Hepatocyte (in vitro differentiated cells): ENCODE results near the gene SEL1L2. TPM values are rescaled to one million over a fixed set of nuclear protein-coding genes. Genes with fewer than 3 reads are reported as not detected.

ENCODE experiments used
- DNase-seq: peaks from one replicate; pipeline ENCODE4 v3.0.0-alpha.2; 2016; ENCODE audit warnings: low spot score
- H2AFZ ChIP-seq: fragments of 200-600 bp; sonication (generic); 2 replicates; pipeline ENCODE4 v1.6.0; 2016; ENCODE audit warnings: antibody characterized with exemption, mild to moderate bottlenecking
- H3K27ac ChIP-seq: fragments of 200-600 bp; sonication (generic); 2 replicates; pipeline ENCODE4 v1.5.1; 2016; ENCODE audit warnings: mild to moderate bottlenecking
- H3K27me3 ChIP-seq: fragments of 200-600 bp; sonication (generic); 2 replicates; pipeline ENCODE4 v1.6.1; 2016
- H3K36me3 ChIP-seq: fragments of 200-600 bp; sonication (generic); replicated peaks from 2 replicates; pipeline ENCODE4 v1.5.1; 2016; ENCODE audit warnings: low read depth; ENCODE audit not compliant: insufficient read depth
- H3K4me1 ChIP-seq: fragments of 200-600 bp; sonication (generic); 2 replicates; pipeline ENCODE4 v1.5.1; 2016; ENCODE audit warnings: mild to moderate bottlenecking, moderate library complexity; ENCODE audit not compliant: insufficient read depth
- H3K4me2 ChIP-seq: fragments of 200-600 bp; sonication (generic); 2 replicates; pipeline ENCODE4 v1.6.0; 2016
- H3K4me3 ChIP-seq: fragments of 200-600 bp; sonication (generic); 2 replicates; pipeline ENCODE4 v1.5.1; 2016; ENCODE audit warnings: mild to moderate bottlenecking
- H3K79me2 ChIP-seq: fragments of 200-600 bp; sonication (generic); 2 replicates; pipeline ENCODE4 v1.6.0; 2017; ENCODE audit warnings: mild to moderate bottlenecking
- H3K9me2 ChIP-seq: fragments of 200-600 bp; sonication (generic); replicated peaks from 2 replicates; pipeline ENCODE4 v1.6.0; 2017; ENCODE audit warnings: mild to moderate bottlenecking; ENCODE audit not compliant: insufficient read depth
- H3K9me3 ChIP-seq: fragments of 200-600 bp; sonication (generic); 2 replicates; pipeline ENCODE4 v1.5.1; 2016; ENCODE audit warnings: low read depth, mild to moderate bottlenecking
- H4K20me1 ChIP-seq: fragments of 200-600 bp; sonication (generic); 2 replicates; pipeline ENCODE4 v1.6.0; 2016; ENCODE audit warnings: mild to moderate bottlenecking; ENCODE audit not compliant: insufficient read depth, poor library complexity, severe bottlenecking
- EZH2 ChIP-seq: fragments of 200-600 bp; sonication (generic); IDR thresholded peaks from 2 replicates; pipeline ENCODE4 v1.6.1; 2016; ENCODE audit warnings: antibody characterized with exemption, mild to moderate bottlenecking, borderline replicate concordance
- EZH2phosphoT487 ChIP-seq: fragments of 200-600 bp; sonication (generic); IDR thresholded peaks from one replicate; pipeline ENCODE4 v1.6.1; 2018; ENCODE audit warnings: antibody characterized with exemption, mild to moderate bottlenecking, low read depth, moderate library complexity; ENCODE audit not compliant: unreplicated experiment, severe bottlenecking
- WGBS: methylation state at CpG from one replicate; pipeline ENCODE4 v1.1.6; 2016; ENCODE audit warnings: low lambda C conversion rate; ENCODE audit errors: missing lambda C conversion rate; 5-methylcytosine and 5-hydroxymethylcytosine counted together
- polyA plus RNA-seq: library from polyadenylated mRNA; unstranded; fragments of >200 nt; fragmentation: Nextera tagmentation; extraction: Ambion mirVana; gene quantifications from 2 replicates; pipeline ENCODE4 v1.2.1, GENCODE V29; 2016
- total RNA-seq: library from RNA; depleted of rRNA; stranded (reverse); fragments of >200 nt; gene quantifications from 2 replicates; pipeline ENCODE4 v1.2.3, GENCODE V29; 2014
- TF ChIP-seq, protein P1 (sequence below): fragments of 200-600 bp; sonication (generic); IDR thresholded peaks from 2 replicates; pipeline ENCODE4 v1.5.1; 2016; ENCODE audit warnings: antibody characterized with exemption, mild to moderate bottlenecking; ENCODE audit not compliant: poor library complexity

The SEL1L2 gene
- total and polyA plus RNA-seq, 2 experiments from 2014 or later = not detected

DNA sequence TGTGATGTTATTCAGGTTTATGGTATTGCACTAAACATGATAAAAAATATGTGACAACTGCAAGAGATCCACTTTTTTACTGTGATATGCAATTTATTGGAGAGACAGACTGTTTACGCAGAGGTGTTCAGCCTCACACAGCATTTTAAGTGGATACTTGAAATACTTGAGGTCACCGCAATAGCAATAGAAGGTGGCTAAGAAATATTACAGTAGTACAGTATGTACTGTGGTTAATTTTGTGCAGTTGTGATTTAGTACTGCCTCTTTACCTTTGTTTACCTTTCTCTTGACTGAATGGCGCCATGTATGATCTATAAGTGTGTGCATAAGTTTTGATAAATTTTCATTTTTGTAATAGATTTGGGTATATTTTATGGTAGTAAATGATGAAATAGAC lies 22.3 kb upstream of the SEL1L2 start:
- Histone ChIP-seq H3K4me3 (no peak overlapping the region), H3K36me3 (no peaks in the 10 kb centered on the region), H3K4me2 (no peak overlapping the region), H3K9me2 (no peaks in the 10 kb centered on the region), H3K27me3 (no peaks in the 10 kb centered on the region), H2AFZ (no peak overlapping the region), H3K27ac (no peak overlapping the region), H3K79me2 (no peaks in the 10 kb centered on the region), H3K9me3 (no peaks in the 10 kb centered on the region), H3K4me1 (no peaks in the 10 kb centered on the region), H4K20me1 (no peaks in the 10 kb centered on the region)
- DNase-seq = no peak
- TF ChIP-seq EZH2 = no peak
- TF ChIP-seq, protein P1, sequence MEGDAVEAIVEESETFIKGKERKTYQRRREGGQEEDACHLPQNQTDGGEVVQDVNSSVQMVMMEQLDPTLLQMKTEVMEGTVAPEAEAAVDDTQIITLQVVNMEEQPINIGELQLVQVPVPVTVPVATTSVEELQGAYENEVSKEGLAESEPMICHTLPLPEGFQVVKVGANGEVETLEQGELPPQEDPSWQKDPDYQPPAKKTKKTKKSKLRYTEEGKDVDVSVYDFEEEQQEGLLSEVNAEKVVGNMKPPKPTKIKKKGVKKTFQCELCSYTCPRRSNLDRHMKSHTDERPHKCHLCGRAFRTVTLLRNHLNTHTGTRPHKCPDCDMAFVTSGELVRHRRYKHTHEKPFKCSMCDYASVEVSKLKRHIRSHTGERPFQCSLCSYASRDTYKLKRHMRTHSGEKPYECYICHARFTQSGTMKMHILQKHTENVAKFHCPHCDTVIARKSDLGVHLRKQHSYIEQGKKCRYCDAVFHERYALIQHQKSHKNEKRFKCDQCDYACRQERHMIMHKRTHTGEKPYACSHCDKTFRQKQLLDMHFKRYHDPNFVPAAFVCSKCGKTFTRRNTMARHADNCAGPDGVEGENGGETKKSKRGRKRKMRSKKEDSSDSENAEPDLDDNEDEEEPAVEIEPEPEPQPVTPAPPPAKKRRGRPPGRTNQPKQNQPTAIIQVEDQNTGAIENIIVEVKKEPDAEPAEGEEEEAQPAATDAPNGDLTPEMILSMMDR = no peak
- TF ChIP-seq EZH2phosphoT487 = no peak
- 99% methylated on average over 3 of the region's 3 CpGs for WGBS

DNA sequence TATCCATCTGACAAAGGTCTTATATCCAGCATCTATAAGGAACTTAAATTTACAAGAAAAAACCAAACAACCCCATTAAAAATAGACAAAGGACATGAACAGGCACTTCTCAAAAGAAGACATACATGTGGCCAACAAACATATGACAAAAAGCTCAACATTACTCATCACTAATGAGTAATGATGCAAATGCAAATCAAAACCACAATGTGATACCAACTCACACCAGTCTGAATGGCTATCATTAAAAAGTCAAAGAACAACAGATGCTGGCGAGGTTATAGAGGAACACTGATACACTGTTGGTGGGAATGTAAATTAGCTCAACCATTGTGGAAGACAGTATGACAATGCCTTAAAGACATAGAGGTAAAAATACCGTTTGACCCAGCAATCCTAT lies 18.8 kb upstream of the SEL1L2 start:
- H3K36me3 ChIP-seq = no peaks in the 10 kb centered on the region
- H3K9me3 ChIP-seq = no peaks in the 10 kb centered on the region
- H3K4me1 ChIP-seq = no peaks in the 10 kb centered on the region
- H3K4me2 ChIP-seq = no peak overlapping the region
- H2AFZ ChIP-seq = no peak overlapping the region
- no peaks in the 10 kb centered on the region for H3K9me2 ChIP-seq
- H3K4me3 ChIP-seq = no peak overlapping the region
- no peaks in the 10 kb centered on the region for H4K20me1 ChIP-seq
- no peak overlapping the region for H3K27ac ChIP-seq
- no peak for DNase-seq
- TF ChIP-seq EZH2 (no peak), EZH2phosphoT487 (no peak)
- TF ChIP-seq, protein P1 = no peak
- WGBS = 86% methylated on average over 2 of the region's 2 CpGs
- H3K79me2 ChIP-seq = no peaks in the 10 kb centered on the region
- no peaks in the 10 kb centered on the region for H3K27me3 ChIP-seq

DNA sequence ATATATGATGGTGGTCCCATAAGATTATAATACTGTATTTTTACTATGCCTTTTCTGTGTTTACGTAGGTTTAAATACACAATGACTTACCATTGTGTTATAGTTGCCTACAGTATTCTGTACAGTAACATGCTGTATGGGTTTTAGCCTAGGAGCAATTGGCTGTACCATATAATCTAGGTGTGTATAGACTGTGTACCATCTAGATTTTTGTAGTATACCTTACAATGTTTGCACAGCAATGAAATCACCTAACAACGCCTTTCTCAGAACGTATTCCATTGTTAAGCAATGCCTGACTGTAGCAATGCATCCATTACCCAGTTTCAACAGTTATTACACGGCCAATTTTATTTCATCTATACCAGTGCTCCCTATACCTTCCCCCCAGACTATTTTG lies 15.6 kb upstream of the SEL1L2 start:
- Histone ChIP-seq H3K4me3 (no peak overlapping the region), H3K9me3 (no peaks in the 10 kb centered on the region), H3K79me2 (no peaks in the 10 kb centered on the region), H3K27ac (no peak overlapping the region), H2AFZ (no peak overlapping the region), H3K36me3 (no peaks in the 10 kb centered on the region), H3K4me2 (no peak overlapping the region), H3K4me1 (no peaks in the 10 kb centered on the region), H4K20me1 (no peaks in the 10 kb centered on the region), H3K9me2 (no peaks in the 10 kb centered on the region), H3K27me3 (no peaks in the 10 kb centered on the region)
- 91% methylated on average over 4 of the region's 4 CpGs for WGBS
- TF ChIP-seq EZH2 = no peak
- TF ChIP-seq, protein P1 = no peak
- no peak for TF ChIP-seq EZH2phosphoT487
- DNase-seq = no peak

DNA sequence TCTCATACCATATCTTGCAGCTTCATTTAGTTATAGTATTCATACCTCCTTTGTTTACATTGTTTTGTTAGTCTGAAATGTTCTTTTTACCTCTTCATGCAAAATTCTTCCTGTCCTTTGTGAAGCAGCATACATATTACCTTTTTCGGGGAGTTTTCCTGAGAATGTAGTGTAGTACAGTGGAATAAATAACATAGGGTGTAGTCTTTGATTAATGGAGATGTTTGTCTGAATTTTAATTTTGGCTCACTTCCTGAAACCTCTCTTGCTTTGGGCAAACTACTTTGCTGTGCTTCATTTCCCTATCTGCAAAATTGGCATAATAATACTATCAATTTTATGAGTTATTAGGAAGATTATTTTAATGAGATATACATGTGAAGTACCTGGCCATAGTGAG lies 10.5 kb upstream of the SEL1L2 start:
- H4K20me1 ChIP-seq = no peaks in the 10 kb centered on the region
- H3K27ac ChIP-seq = no peak overlapping the region
- H3K36me3 ChIP-seq = no peaks in the 10 kb centered on the region
- no peaks in the 10 kb centered on the region for H3K79me2 ChIP-seq
- no peak overlapping the region for H3K4me3 ChIP-seq
- no peaks in the 10 kb centered on the region for H3K4me1 ChIP-seq
- 91% methylated on average over 1 of the region's 1 CpG for WGBS
- no peak for TF ChIP-seq EZH2
- TF ChIP-seq EZH2phosphoT487 = no peak
- TF ChIP-seq, protein P1 = no peak
- H3K9me2 ChIP-seq = no peaks in the 10 kb centered on the region
- H3K27me3 ChIP-seq = no peaks in the 10 kb centered on the region
- H2AFZ ChIP-seq = no peak overlapping the region
- H3K4me2 ChIP-seq = no peak overlapping the region
- no peak for DNase-seq
- no peaks in the 10 kb centered on the region for H3K9me3 ChIP-seq
